ENCODE data around the gene ZNF521.
"Not testable (repeated sequence)": the region's sequence is repeated elsewhere in the genome, so short reads cannot be mapped to it uniquely, and the experiment has no call there.

Gene ZNF521

DNA sequence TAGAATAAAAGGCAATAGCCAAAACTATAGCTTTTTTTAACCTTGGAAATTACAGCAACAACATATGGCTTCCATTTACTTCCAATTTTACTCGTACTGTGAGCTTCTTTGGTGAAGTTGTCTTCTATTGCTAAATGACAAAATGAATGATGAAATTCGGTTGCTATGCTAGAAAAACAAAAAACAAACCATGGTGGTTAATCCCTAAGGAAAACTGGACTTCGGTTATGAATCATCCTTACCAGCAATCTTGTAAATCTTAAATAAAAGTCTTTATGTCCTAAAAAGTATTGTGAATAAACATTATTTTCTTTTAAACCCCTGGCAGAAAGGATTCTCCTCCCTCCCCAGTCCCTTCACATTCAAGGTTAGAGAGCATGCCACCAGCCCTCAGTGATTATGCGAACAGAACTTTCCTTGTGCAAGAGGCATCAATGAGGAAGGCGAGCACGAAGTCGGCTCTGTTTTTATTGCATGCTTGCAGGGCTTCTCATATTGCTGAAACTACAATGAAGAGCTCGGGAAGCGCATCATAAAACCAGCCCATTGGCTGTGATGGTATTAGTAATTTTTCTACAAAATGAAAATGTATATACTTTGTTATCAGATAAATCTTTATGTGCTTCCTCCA lies 62.9 kb downstream of the ZNF521 start:
- DNase-seq (ENCODE audit: low read depth, low spot score): no peak

DNA sequence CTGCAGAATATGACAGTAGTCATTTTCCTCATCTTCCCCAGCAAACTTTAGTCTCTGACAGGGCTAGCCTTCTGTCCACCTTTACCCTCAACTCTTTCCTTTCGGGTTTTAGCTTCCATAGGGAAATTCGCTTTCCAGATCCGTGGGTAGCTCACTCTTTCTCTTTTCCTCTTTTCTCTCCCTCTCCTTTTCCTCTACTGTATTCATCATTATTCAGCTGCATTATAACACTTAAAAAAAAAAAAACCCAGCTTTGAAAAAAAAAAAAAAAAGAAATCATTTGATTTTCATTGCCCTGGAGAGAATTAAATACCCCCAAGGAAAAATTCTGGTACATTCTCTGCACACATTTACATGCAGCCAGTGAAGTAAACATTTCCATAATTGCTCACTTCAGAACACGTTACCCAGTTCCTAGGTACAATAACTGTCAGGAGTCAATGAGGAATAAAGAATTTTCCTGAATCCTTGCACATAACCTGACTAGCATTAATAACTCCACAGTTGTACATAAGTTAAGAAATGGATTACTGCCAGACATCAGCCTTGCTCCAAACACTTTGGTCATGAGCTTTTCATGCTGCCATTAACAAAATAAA lies 63.5 kb downstream of the ZNF521 start:
- DNase-seq (ENCODE audit: low read depth, low spot score): no peak

- no peak for DNase-seq (ENCODE audit: low read depth, low spot score)
Observed at GRCh38 chr18:25287106-25287505, 64.9 kb downstream of the ZNF521 start.

GRCh38 chr18:25284861-25285550 lies 67.0 kb downstream of the ZNF521 start:
- DNase-seq (ENCODE audit: low read depth, low spot score): no peak

- DNase-seq (ENCODE audit: low read depth, low spot score): no peak
Observed at GRCh38 chr18:25284281-25284680, 67.7 kb downstream of the ZNF521 start.

DNA sequence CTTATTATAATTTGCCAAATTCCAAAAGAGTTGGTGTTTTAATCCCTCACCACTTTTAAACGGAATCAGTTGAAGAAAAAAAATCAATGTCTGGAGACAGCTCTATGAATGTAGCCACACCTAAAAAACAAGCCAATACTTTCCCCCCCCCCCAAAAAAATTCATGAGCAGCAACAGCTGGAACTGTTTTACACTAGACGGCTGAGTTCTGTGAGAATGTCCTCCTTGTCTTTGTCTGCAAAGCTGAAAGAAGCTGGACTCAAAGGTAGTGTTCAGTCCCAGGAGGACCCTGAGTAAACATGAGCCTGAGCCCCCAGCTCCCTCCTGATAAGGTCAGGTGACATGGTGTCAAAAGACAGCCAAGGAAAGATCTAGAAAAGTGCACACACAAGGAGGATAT lies 68.2 kb downstream of the ZNF521 start:
- no peak for DNase-seq (ENCODE audit: low read depth, low spot score)

DNA sequence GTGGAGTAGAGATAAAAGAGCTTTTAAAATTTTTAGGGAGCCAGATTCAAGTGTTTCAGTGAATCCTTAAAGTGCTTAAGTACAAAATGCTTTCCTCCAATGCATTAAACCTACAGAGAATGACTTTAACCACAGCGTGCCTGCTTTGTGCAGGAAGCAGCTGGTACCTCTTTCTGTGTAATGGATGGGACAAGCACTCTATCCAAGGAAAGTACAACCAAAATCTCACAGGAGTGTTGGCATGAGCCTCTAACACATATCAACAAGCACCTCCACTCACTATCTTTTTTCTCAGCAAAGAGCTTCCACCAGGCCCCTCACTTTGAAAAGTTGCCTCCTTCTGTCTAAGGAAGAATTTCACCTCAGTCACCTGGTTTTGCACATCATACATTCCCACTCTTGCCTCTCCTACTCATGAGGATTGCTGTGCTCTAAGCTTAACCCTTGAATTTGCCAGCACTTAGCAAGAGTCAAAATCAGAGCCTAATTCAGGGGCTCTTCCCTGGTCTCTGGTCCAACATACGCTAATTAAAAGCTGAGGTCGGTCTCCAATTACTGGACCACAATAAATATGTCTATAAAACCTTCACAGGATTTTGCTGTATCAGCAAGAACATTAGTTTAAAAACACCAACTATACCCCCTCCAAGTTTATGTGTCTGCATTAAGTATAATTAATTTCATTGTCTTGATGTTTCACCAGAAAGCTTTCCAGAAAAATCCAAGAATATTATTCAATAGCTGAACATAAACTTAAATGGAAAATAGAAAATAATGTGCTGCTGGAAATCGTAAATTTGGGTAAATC lies 68.9 kb downstream of the ZNF521 start:
- no peak for DNase-seq (ENCODE audit: low read depth, low spot score)

- no peak for DNase-seq (ENCODE audit: low read depth, low spot score)
Observed at GRCh38 chr18:25282282-25282681, 69.7 kb downstream of the ZNF521 start.

GRCh38 chr18:25281556-25281955 lies 70.4 kb downstream of the ZNF521 start:
- DNase-seq (ENCODE audit: low read depth, low spot score): no peak

- no peak for DNase-seq (ENCODE audit: low read depth, low spot score)
Observed at GRCh38 chr18:25279961-25280360, 72.0 kb downstream of the ZNF521 start.

- no peak for DNase-seq (ENCODE audit: low read depth, low spot score)
Observed at GRCh38 chr18:25279556-25279955, 72.4 kb downstream of the ZNF521 start.

DNA sequence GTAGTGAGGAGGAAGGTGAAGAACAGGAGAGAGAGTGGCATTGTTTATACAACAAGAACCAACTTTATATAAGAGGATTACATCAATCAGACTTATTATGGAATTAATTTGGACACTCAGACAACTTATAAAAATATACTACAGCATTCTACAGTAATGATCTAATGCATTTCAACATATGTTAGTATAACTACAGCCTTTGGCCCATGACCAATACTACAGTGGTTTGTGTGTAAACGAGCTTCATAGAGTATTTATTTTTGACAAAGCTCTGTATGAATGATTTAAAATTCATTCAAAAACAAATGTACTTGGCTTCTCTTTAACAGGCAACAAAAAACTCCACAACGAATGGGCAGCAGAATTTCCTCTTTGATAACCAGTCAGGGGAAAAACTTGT lies 72.8 kb downstream of the ZNF521 start:
- no peak for DNase-seq (ENCODE audit: low read depth, low spot score)

DNA sequence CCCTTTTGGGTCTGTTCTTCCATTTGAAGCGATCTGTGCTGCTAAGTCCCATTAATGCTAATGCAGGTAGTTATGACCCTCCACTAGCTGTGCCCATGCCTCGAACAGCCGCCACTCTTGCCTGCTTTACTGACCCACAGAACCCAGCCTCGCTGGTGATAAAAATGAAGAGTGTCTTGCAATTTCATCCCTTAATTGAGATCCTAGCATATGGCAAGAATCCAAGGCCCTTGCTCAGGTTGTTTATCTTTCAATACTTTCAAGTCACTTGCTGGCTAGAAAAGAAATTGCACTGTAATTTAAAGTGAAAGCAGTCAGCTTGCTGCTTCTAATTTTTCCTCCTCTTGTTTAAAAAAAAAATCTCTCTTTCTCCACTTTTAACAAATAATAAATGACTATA lies 73.6 kb downstream of the ZNF521 start:
- DNase-seq (ENCODE audit: low read depth, low spot score): no peak

DNA sequence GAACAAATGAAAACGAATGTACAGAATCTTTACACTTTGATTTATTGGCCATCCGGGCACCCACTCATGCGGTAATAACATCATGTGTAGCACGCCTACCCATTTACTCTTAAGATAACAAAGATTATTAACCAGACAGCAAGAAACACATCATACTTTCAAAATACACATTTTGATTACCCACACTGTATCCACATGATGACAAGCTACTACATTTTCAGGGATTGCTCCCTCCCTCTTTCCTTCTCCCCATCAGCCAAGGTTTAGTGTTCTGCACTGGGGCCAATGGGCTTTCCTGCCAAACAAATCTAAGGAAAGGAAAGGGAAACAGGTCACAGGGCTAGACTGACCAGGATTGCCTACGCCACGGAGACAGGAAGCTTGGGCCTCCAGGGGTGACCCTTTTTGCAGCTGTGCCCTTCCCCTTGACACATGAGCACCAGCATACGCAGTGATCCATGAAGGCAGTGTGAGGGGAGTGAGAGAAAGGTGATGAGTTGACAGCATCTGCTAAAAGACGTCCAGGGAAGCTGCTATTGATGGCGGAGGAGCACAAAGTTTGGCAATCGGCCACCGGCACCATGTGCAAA lies 76.5 kb downstream of the ZNF521 start:
- no peak for DNase-seq (ENCODE audit: low read depth, low spot score)

GRCh38 chr18:25274926-25275325 lies 77.0 kb downstream of the ZNF521 start:
- no peak for DNase-seq (ENCODE audit: low read depth, low spot score)

GRCh38 chr18:25266931-25267527 lies 84.9 kb downstream of the ZNF521 start:
- DNase-seq (ENCODE audit: low read depth, low spot score): not testable (repeated sequence)

GRCh38 chr18:25262920-25263319 lies 89.0 kb downstream of the ZNF521 start:
- no peak for DNase-seq (ENCODE audit: low read depth, low spot score)

- DNase-seq (ENCODE audit: low read depth, low spot score): no peak
Observed at GRCh38 chr18:25261768-25262167, 90.2 kb downstream of the ZNF521 start.

GRCh38 chr18:25256439-25256838 lies 95.5 kb downstream of the ZNF521 start:
- DNase-seq (ENCODE audit: low read depth, low spot score): no peak

GRCh38 chr18:25253779-25254178 lies 98.2 kb downstream of the ZNF521 start:
- no peak for DNase-seq (ENCODE audit: low read depth, low spot score)

- DNase-seq (ENCODE audit: low read depth, low spot score): no peak
Observed at GRCh38 chr18:25253136-25253535, 98.8 kb downstream of the ZNF521 start.

DNA sequence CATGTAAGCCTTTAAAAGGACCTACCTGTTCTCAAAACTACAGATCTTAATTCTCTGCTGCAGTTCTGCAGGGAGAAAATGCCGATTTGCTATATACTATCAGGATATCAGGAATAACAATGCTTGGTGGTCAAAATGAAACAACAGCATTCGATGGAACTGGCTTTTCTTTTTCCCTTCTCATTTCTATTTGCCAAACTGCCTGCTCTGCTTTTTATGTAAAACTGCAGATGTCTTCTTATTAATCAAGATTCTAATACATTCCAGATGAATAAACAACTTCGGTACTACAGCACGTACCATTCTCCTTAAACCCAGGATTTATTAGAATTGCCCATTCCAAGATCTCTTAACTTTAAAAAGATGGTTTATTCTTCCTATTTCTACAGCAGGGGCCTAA lies 100.9 kb downstream of the ZNF521 start:
- DNase-seq (ENCODE audit: low read depth, low spot score): no peak

All from activated CD4-positive, CD25-positive, alpha-beta regulatory T cell treated with anti-CD3 and anti-CD28 coated beads, Interleukin-2, amount 50 U/mL, for 16 hours (primary cell).